Measurements from ENCODE around the gene TYW1B. TPM values are rescaled to one million over a fixed set of nuclear protein-coding genes. Genes with fewer than 3 reads are reported as not detected.
"Not testable (repeated sequence)": the region's sequence is repeated elsewhere in the genome, so short reads cannot be mapped to it uniquely, and the experiment has no call there.

The TYW1B gene
- total RNA-seq, 1 donor from 2014 or later = 2.3 TPM

DNA sequence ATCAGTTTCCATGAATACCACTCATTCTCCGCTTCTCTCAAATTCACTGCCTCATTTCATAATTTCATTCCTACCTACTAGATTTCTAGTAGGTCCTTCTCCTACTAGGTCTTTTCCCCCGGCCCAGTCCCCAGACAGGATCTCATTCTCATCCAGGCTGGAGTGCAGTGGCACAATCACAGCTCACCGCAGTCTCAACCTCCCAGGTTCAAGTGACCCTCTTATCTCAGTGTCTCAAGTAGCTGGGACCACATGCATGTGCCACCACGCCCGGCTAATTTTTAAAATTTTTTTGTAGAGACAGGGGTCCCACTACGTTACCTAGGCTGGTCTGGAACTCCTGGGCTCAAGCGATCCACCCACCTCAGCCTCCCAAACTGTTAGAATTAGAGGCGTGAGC is 132.5 kb downstream of the TYW1B start:
- H3K4me3 Mint-ChIP-seq (ENCODE audit: unreplicated experiment); H3K9me3 Mint-ChIP-seq (ENCODE audit: unreplicated experiment); H3K36me3 Mint-ChIP-seq (ENCODE audit: unreplicated experiment); H3K4me1 Mint-ChIP-seq (ENCODE audit: unreplicated experiment); H3K27ac Mint-ChIP-seq (ENCODE audit: unreplicated experiment); H3K27me3 Mint-ChIP-seq (ENCODE audit: unreplicated experiment); DNase-seq (ENCODE audit: extremely low spot score, unreplicated experiment): not testable (repeated sequence)

DNA sequence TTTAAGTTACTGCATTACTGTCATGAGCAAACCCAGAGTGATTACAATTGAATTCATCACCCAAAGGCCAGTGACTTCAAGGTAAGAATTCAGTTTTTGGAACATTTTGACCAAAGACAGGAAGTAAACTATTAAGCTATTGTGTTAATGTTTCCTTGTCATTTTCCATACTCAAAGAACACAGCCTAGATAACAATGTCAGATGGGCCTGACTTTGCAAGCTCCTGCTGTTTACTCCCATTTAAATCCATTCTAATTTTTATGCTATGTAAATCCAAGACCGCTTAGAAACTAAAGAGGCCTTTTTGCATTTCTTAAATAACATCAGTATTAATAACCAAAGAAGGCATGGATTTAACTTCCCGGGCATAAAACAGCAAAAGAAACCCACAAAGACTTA is 136.6 kb downstream of the TYW1B start:
- not testable (repeated sequence) for H3K27me3 Mint-ChIP-seq (ENCODE audit: unreplicated experiment); H3K4me3 Mint-ChIP-seq (ENCODE audit: unreplicated experiment); H3K9me3 Mint-ChIP-seq (ENCODE audit: unreplicated experiment); H3K36me3 Mint-ChIP-seq (ENCODE audit: unreplicated experiment); H3K27ac Mint-ChIP-seq (ENCODE audit: unreplicated experiment); DNase-seq (ENCODE audit: extremely low spot score, unreplicated experiment)
- peaks cover 13% of the 10 kb centered on the region for H3K4me1 Mint-ChIP-seq (ENCODE audit: unreplicated experiment)

DNA sequence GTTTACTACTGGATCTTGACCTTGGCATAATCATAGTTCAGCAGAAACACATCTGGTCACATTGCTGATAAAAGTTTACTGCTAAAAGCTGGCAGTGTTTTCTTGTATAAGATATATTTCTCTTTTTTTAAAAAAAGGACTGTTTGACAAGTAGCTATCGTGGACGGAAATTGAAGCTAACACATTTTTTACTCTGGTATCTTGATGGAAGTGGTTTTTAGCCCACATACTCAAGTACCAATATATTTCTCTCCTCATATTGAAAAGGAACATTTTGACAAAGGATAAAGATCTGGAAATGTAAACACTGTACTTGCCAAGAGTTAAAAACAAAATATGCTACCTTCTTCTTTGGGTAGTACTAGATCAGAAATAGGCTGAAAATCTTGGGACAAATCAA is 137.8 kb downstream of the TYW1B start:
- H3K4me1 Mint-ChIP-seq (ENCODE audit: unreplicated experiment) = peaks cover 18% of the 10 kb centered on the region
- not testable (repeated sequence) for H3K4me3 Mint-ChIP-seq (ENCODE audit: unreplicated experiment); H3K9me3 Mint-ChIP-seq (ENCODE audit: unreplicated experiment); H3K27ac Mint-ChIP-seq (ENCODE audit: unreplicated experiment); DNase-seq (ENCODE audit: extremely low spot score, unreplicated experiment); H3K36me3 Mint-ChIP-seq (ENCODE audit: unreplicated experiment); H3K27me3 Mint-ChIP-seq (ENCODE audit: unreplicated experiment)

DNA sequence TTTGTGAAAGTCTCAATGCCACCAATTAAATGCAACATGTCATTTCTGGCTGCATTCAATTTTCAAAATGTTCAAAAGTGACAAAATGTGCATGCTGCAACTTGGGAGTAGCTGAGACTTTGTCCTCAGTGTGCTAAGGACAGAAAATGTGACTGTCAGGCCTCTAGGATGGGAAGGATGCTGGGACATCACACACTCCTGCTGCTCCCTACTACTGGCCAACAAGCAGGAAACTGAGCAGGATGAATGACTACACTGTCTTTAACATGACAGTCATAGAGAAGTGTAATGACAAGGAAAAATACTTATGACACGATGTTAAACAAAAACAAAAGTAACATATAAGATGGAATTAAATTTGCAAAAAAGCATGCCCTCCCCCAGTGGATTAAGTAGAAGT is 138.7 kb downstream of the TYW1B start:
- DNase-seq (ENCODE audit: extremely low spot score, unreplicated experiment); H3K36me3 Mint-ChIP-seq (ENCODE audit: unreplicated experiment); H3K9me3 Mint-ChIP-seq (ENCODE audit: unreplicated experiment); H3K4me3 Mint-ChIP-seq (ENCODE audit: unreplicated experiment); H3K27me3 Mint-ChIP-seq (ENCODE audit: unreplicated experiment); H3K27ac Mint-ChIP-seq (ENCODE audit: unreplicated experiment): not testable (repeated sequence)
- peaks cover 23% of the 10 kb centered on the region for H3K4me1 Mint-ChIP-seq (ENCODE audit: unreplicated experiment)

DNA sequence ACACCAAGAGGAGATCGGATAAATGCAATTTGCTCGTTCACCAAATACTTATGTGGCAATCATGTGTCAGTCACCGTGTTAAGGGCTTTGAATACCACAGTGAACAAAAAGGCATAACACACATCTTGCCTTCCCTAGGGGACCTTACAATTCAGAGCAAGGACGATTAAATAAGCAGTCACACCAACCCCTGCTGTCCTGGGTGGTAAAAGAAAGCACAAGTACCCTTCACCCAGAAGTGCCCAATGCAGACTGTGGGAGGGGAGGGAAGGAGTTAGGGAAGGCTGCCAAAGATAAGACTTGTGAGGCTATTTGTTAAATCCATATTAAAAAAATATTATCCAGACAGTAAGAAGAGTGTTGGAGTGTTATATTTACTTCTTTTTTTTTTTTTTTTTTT is 146.8 kb downstream of the TYW1B start:
- peak overlapping the region; percentile 47 for H3K4me3 Mint-ChIP-seq (ENCODE audit: unreplicated experiment)
- not testable (repeated sequence) for H3K36me3 Mint-ChIP-seq (ENCODE audit: unreplicated experiment); H3K27me3 Mint-ChIP-seq (ENCODE audit: unreplicated experiment); DNase-seq (ENCODE audit: extremely low spot score, unreplicated experiment); H3K9me3 Mint-ChIP-seq (ENCODE audit: unreplicated experiment)
- peak overlapping the region; percentile 70 for H3K27ac Mint-ChIP-seq (ENCODE audit: unreplicated experiment)
- peaks cover 46% of the 10 kb centered on the region for H3K4me1 Mint-ChIP-seq (ENCODE audit: unreplicated experiment)

DNA sequence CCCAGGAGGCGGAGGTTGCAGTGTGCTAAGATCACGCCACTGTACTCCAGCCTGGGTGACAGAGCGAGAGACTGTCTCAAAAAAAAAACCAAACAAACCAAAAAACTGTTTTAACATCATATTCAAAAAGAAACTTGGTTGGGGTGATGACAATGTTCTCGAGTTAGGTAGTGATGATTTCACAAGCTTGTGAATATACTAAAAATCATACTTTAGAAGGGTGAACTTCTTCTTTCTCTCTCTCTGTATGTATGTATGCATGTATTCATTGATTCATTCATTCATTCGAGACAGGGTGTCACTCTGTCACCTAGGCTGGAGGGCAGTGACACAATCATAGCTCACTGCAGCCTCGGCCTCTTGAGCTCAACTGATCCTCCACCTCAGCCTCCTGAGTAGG is 151.1 kb downstream of the TYW1B start:
- not testable (repeated sequence) for H3K36me3 Mint-ChIP-seq (ENCODE audit: unreplicated experiment); H3K9me3 Mint-ChIP-seq (ENCODE audit: unreplicated experiment); DNase-seq (ENCODE audit: extremely low spot score, unreplicated experiment); H3K27ac Mint-ChIP-seq (ENCODE audit: unreplicated experiment); H3K4me3 Mint-ChIP-seq (ENCODE audit: unreplicated experiment); H3K27me3 Mint-ChIP-seq (ENCODE audit: unreplicated experiment)
- peaks cover 12% of the 10 kb centered on the region for H3K4me1 Mint-ChIP-seq (ENCODE audit: unreplicated experiment)

DNA sequence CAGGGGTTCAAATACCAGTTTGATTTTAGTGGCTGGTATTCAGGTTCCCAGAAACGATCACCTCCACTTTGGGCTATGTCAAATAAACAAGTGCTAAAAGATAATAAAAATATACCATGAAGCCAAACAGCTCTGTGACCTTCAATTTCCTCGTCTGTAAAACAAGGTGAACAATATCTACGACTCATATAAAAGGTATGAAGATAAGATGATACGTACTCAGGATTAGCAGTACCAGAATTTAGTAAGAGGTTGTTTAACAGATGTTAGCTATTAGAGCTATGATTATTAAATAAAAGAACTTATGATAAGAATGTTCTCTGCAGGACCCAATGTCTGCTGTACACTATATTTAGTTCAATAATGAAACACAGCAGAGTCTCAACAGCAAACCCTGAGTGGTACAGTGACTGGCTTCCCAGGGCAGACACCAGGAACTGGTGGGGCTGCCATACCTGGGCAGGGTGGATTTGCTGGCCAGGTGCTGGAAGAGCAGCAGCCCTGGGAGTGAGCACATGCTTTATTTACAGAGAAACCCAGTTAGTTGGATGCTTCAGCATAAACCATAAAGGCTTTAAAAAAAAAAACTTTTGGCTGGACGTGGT is 151.8 kb downstream of the TYW1B start:
- not testable (repeated sequence) for H3K4me1 Mint-ChIP-seq (ENCODE audit: unreplicated experiment)

DNA sequence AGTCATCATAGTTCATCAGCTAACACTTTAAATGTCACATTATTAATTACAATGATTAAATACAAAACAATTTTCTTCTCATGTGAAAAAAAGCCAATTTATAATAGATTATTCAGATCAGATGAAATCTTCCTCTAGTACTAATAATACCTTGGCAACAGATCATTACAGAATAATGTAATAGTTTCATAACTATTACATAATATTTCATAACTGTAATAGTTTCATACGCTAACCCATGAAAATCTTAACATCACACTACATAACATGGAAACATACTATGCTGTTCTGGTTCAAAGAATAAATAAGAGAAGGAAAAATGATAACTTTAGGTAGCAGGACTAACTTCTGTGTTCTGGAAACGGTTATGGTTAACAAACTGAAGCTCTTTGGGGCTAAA is 152.3 kb downstream of the TYW1B start:
- not testable (repeated sequence) for H3K9me3 Mint-ChIP-seq (ENCODE audit: unreplicated experiment); H3K4me3 Mint-ChIP-seq (ENCODE audit: unreplicated experiment); H3K27ac Mint-ChIP-seq (ENCODE audit: unreplicated experiment); H3K27me3 Mint-ChIP-seq (ENCODE audit: unreplicated experiment); DNase-seq (ENCODE audit: extremely low spot score, unreplicated experiment); H3K4me1 Mint-ChIP-seq (ENCODE audit: unreplicated experiment); H3K36me3 Mint-ChIP-seq (ENCODE audit: unreplicated experiment)

More for the DNA sequence above, 151.8 kb downstream of the TYW1B start:
- H3K36me3 Mint-ChIP-seq (ENCODE audit: unreplicated experiment); H3K27ac Mint-ChIP-seq (ENCODE audit: unreplicated experiment); H3K4me3 Mint-ChIP-seq (ENCODE audit: unreplicated experiment); H3K27me3 Mint-ChIP-seq (ENCODE audit: unreplicated experiment); H3K9me3 Mint-ChIP-seq (ENCODE audit: unreplicated experiment); DNase-seq (ENCODE audit: extremely low spot score, unreplicated experiment): not testable (repeated sequence)

DNA sequence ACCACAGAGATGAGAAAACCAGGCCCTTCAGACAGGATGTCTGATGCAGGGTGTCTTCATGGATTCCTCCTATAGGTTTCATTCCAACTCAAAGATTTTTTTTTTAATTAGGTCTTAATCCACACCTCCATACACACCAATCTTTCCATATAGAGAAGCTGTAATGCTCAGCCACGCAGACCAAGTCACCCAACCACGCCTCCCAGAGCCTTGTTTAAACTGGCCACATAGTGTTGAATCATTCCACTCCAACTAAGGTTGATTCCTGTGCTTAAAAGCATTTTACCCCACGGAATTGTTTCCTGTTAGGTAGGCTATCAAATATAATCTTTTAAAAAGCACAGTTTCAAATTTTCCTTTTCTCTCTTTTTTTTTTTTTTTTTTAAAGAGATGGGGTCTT is 153.6 kb downstream of the TYW1B start:
- peaks cover 2% of the 10 kb centered on the region for H3K36me3 Mint-ChIP-seq (ENCODE audit: unreplicated experiment)
- no peak overlapping the region for H3K4me3 Mint-ChIP-seq (ENCODE audit: unreplicated experiment)
- peaks cover 3% of the 10 kb centered on the region for H3K4me1 Mint-ChIP-seq (ENCODE audit: unreplicated experiment)
- no peak for DNase-seq (ENCODE audit: extremely low spot score, unreplicated experiment)
- H3K27ac Mint-ChIP-seq (ENCODE audit: unreplicated experiment) = no peak overlapping the region
- no peaks in the 10 kb centered on the region for H3K9me3 Mint-ChIP-seq (ENCODE audit: unreplicated experiment)
- TF ChIP-seq, protein P1, sequence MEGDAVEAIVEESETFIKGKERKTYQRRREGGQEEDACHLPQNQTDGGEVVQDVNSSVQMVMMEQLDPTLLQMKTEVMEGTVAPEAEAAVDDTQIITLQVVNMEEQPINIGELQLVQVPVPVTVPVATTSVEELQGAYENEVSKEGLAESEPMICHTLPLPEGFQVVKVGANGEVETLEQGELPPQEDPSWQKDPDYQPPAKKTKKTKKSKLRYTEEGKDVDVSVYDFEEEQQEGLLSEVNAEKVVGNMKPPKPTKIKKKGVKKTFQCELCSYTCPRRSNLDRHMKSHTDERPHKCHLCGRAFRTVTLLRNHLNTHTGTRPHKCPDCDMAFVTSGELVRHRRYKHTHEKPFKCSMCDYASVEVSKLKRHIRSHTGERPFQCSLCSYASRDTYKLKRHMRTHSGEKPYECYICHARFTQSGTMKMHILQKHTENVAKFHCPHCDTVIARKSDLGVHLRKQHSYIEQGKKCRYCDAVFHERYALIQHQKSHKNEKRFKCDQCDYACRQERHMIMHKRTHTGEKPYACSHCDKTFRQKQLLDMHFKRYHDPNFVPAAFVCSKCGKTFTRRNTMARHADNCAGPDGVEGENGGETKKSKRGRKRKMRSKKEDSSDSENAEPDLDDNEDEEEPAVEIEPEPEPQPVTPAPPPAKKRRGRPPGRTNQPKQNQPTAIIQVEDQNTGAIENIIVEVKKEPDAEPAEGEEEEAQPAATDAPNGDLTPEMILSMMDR (IDR thresholded peaks at IDR 0.05) = no peak
- no peaks in the 10 kb centered on the region for H3K27me3 Mint-ChIP-seq (ENCODE audit: unreplicated experiment)

DNA sequence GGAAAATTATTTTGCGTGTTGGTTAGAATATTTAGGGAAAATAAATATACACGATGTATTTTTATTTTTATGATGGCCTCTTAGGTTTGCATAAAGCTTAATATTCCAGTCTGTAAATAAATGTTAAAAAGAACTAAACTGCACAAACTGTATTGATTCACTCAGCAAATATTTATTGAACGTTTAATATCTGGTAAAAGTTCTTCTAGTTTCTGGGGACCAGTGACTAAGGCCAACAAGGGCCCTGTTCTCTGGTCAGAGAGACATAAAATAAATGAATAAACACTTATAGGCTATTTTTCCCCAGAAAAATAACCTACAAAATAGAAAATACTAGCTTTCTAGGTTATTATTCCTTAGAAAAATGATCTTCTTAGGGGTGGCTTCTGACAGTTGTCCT is 157.2 kb downstream of the TYW1B start:
- H3K4me3 Mint-ChIP-seq (ENCODE audit: unreplicated experiment); H3K9me3 Mint-ChIP-seq (ENCODE audit: unreplicated experiment); H3K27me3 Mint-ChIP-seq (ENCODE audit: unreplicated experiment); H3K27ac Mint-ChIP-seq (ENCODE audit: unreplicated experiment); H3K36me3 Mint-ChIP-seq (ENCODE audit: unreplicated experiment); H3K4me1 Mint-ChIP-seq (ENCODE audit: unreplicated experiment); DNase-seq (ENCODE audit: extremely low spot score, unreplicated experiment): not testable (repeated sequence)

DNA sequence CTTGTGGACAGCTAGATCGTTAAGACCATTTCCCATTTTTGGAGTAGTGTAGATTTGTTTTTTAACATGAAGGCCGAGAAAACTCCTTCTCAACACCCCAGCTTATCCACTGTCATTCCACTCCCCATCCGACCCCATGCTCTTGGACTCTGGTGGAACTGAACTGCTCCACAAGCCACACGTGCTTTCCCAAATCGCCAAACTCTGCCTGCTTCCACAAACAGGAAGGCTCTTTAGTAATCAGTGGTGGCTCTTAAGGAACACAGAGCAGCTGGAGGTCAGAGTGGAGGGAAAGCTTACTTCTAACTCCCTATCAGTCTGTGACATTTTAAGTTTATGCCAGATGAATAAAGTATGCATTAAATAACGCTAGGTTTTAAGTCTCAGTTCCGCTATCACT is 159.6 kb downstream of the TYW1B start:
- H3K4me1 Mint-ChIP-seq (ENCODE audit: unreplicated experiment); H3K4me3 Mint-ChIP-seq (ENCODE audit: unreplicated experiment); H3K27ac Mint-ChIP-seq (ENCODE audit: unreplicated experiment); DNase-seq (ENCODE audit: extremely low spot score, unreplicated experiment); H3K9me3 Mint-ChIP-seq (ENCODE audit: unreplicated experiment); H3K36me3 Mint-ChIP-seq (ENCODE audit: unreplicated experiment); H3K27me3 Mint-ChIP-seq (ENCODE audit: unreplicated experiment): not testable (repeated sequence)

DNA sequence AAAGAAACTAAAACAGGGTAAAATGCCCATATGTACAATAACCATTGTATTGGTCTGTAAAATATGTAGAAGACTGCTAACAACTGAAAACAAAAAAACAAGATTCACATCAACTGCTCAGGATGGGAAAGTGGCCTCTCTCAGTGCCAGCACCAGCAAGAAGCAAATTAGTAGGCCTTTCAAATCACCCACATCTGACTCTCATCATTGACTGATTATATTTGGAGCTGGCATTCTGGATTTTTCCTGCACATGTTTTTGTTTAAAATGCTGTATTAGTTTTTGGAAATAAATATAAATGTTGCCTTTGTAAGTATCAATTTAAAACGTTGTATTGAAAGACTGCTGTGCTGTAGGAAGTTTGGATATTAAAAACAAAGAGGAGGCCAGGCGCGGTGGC is 161.0 kb downstream of the TYW1B start:
- not testable (repeated sequence) for H3K36me3 Mint-ChIP-seq (ENCODE audit: unreplicated experiment); DNase-seq (ENCODE audit: extremely low spot score, unreplicated experiment); H3K4me1 Mint-ChIP-seq (ENCODE audit: unreplicated experiment); H3K9me3 Mint-ChIP-seq (ENCODE audit: unreplicated experiment); H3K27me3 Mint-ChIP-seq (ENCODE audit: unreplicated experiment); H3K4me3 Mint-ChIP-seq (ENCODE audit: unreplicated experiment); H3K27ac Mint-ChIP-seq (ENCODE audit: unreplicated experiment)
